Caco-2 (cell line): Measurements from ENCODE around the gene OTOGL. TPM values are rescaled to one million over a fixed set of nuclear protein-coding genes. Genes with fewer than 3 reads are reported as not detected.

Source experiments
- BruUV-seq: library from RNA; stranded (reverse); fragments of 400-500 nt; replicated peaks from 2 replicates; lab custom pipeline; 2021; lab: Mats Ljungman, UMichigan
- CTCF ChIA-PET: fragments of 300-600 bp; sonication (Branson Sonifier 250); formaldehyde crosslinking; loops from one replicate; lab custom pipeline; 2022; ENCODE audit warnings: antibody characterized with exemption; lab: Charles Lee
- POLR2A ChIA-PET: fragments of 300-600 bp; sonication (Branson Sonifier 250); formaldehyde crosslinking; loops from one replicate; lab custom pipeline; 2022; ENCODE audit warnings: antibody characterized with exemption; lab: Charles Lee
- DNase-seq, 2 experiments: peaks; one replicate each; pipeline versions ENCODE4 v3.0.0 to v3.0.0-alpha.2; 2020 to 2022
- H3K27me3 ChIP-seq: replicated peaks from 2 replicates; pipeline ENCODE4 v1.6.0; 2011; ENCODE audit warnings: low read length; ENCODE audit not compliant: control insufficient read depth, insufficient read depth
- H3K36me3 ChIP-seq: 2 replicates; pipeline ENCODE4 v1.5.1; 2011; ENCODE audit warnings: low read length; ENCODE audit not compliant: control insufficient read depth, insufficient read depth
- H3K4me1 ChIP-seq: fragments of 250-450 bp; sonication (Bioruptor Pico); 2 replicates; pipeline ENCODE4 v1.5.1; 2020; ENCODE audit warnings: mild to moderate bottlenecking
- H3K4me3 ChIP-seq: 2 replicates; pipeline ENCODE4 v1.5.1; 2011; ENCODE audit warnings: low read depth, mild to moderate bottlenecking, control low read depth, low read length
- H3K9me3 ChIP-seq: fragments of 250-450 bp; sonication (Bioruptor Pico); 2 replicates; pipeline ENCODE4 v1.5.1; 2020; ENCODE audit warnings: mild to moderate bottlenecking, moderate library complexity
- H3K27ac Mint-ChIP-seq: one replicate; pipeline ENCODE4 v1.8.0; 2022; ENCODE audit warnings: mixed read lengths; ENCODE audit not compliant: unreplicated experiment
- H3K27me3 Mint-ChIP-seq: one replicate; pipeline ENCODE4 v1.8.0; 2022; ENCODE audit warnings: mixed read lengths; ENCODE audit not compliant: insufficient read depth, unreplicated experiment
- H3K36me3 Mint-ChIP-seq: one replicate; pipeline ENCODE4 v1.8.0; 2022; ENCODE audit warnings: mild to moderate bottlenecking, mixed read lengths; ENCODE audit not compliant: insufficient read depth, unreplicated experiment
- H3K4me1 Mint-ChIP-seq: one replicate; pipeline ENCODE4 v1.8.0; 2022; ENCODE audit warnings: low read depth, mixed read lengths; ENCODE audit not compliant: unreplicated experiment
- H3K4me3 Mint-ChIP-seq: one replicate; pipeline ENCODE4 v1.8.0; 2022; ENCODE audit warnings: mild to moderate bottlenecking, moderate library complexity, mixed read lengths; ENCODE audit not compliant: unreplicated experiment
- H3K9me3 Mint-ChIP-seq: one replicate; pipeline ENCODE4 v1.8.0; 2022; ENCODE audit warnings: mixed read lengths; ENCODE audit not compliant: unreplicated experiment
- CTCF ChIP-seq, 2 experiments: fragments of 200-600 bp in 1 of 2; IDR thresholded peaks; 1 replicate in 1 of 2; 2 replicates in 1 of 2; pipeline versions ENCODE4 v1.5.1 to v1.8.0; 2011 to 2022; ENCODE audit warnings: antibody characterized with exemption in 1 of 2, control low read depth in 1 of 2, inconsistent platforms in 1 of 2, low read depth in 1 of 2, low read length in 1 of 2, mild to moderate bottlenecking in 1 of 2, moderate library complexity in 1 of 2; ENCODE audit not compliant: insufficient read depth in 1 of 2, severe bottlenecking in 1 of 2, unreplicated experiment in 1 of 2
- intact Hi-C: fragments of 100-400 bp; cut with micrococcal nuclease; formaldehyde crosslinking; loops from one replicate; pipeline ENCODE4 v1.10.0; 2022; ENCODE audit not compliant: unreplicated experiment
- total RNA-seq: library from RNA; stranded (reverse); gene quantifications from 2 replicates; pipeline ENCODE4 v1.2.3, GENCODE V29; 2022

OTOGL gene
- total RNA-seq, 1 experiment from 2014 or later: 0.39 TPM

DNA sequence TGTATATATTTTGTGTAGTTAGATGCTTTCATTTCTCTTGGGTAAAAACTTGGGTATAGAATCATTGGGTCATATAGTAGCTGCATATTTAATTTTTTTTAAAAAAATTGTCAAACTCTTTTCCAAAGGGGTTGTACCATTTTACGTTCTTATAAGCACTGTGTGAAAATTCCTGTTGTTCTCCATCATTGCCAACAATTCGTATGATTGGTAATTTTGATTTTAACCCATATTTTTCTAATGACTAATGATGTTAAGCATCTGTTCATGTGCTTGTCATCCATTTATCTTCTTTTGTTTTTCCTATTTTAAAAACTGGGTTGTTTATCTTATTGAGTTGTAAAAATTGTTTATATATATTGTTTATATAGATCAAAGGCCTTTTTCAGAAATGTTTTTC, 77.4 kb downstream of the OTOGL start:
- H3K4me1 Mint-ChIP-seq: no peaks in the 10 kb centered on the region
- Histone ChIP-seq H3K36me3 (no peaks in the 10 kb centered on the region), H3K27me3 (no peaks in the 10 kb centered on the region), H3K4me3 (no peak overlapping the region), H3K4me1 (no peaks in the 10 kb centered on the region), H3K9me3 (no peaks in the 10 kb centered on the region)
- intact Hi-C loops: no loop called here
- H3K4me3 Mint-ChIP-seq: no peak overlapping the region
- peaks cover 3% of the 10 kb centered on the region for H3K27me3 Mint-ChIP-seq
- H3K36me3 Mint-ChIP-seq: no peaks in the 10 kb centered on the region
- DNase-seq: no peak
- no peak overlapping the region for H3K27ac Mint-ChIP-seq
- ChIA-PET POLR2A (no interaction called here), CTCF (no interaction called here)
- BruUV-seq: no TSS peak
- H3K9me3 Mint-ChIP-seq: no peaks in the 10 kb centered on the region
- TF ChIP-seq CTCF (IDR thresholded peaks at IDR 0.05; ENCODE audit: insufficient read depth in 1 of 2, low read depth in 1 of 2, low read length in 1 of 2, severe bottlenecking in 1 of 2, unreplicated experiment in 1 of 2): no peak

- Mint-ChIP-seq H3K27ac (no peak overlapping the region), H3K36me3 (no peaks in the 10 kb centered on the region), H3K4me1 (no peaks in the 10 kb centered on the region), H3K4me3 (no peak overlapping the region), H3K9me3 (no peaks in the 10 kb centered on the region), H3K27me3 (no peaks in the 10 kb centered on the region)
- no peaks in the 10 kb centered on the region for H3K9me3 ChIP-seq
- H3K36me3 ChIP-seq: no peaks in the 10 kb centered on the region
- H3K27me3 ChIP-seq: no peaks in the 10 kb centered on the region
- intact Hi-C loops: no loop called here
- no peaks in the 10 kb centered on the region for H3K4me1 ChIP-seq
- ChIA-PET POLR2A (no interaction called here), CTCF (no interaction called here)
- DNase-seq: no peak
- no peak for TF ChIP-seq CTCF (IDR thresholded peaks at IDR 0.05; ENCODE audit: insufficient read depth in 1 of 2, low read depth in 1 of 2, low read length in 1 of 2, severe bottlenecking in 1 of 2, unreplicated experiment in 1 of 2)
- no peak overlapping the region for H3K4me3 ChIP-seq
- BruUV-seq: no TSS peak
These were observed 79.5 kb downstream of the OTOGL start for GRCh38 chr12:80178846-80179245.

DNA sequence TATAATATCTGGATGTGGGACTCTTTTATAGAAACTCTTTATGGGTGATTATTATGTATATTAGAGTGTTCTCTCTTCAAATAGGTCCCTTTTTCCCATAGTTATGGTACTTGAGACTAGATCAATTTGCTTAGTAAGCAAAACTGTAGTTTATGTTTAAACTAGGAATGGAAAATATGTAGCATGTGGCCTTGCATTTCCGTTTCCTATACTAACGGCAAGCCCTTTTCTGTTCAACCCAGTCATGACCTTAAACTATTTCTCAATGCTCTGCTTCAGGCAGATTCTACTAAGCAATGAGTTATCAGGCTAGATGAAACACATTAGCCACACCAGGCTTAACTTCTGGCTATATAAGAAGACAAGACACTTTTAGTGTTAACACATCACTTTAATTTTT, 84.6 kb downstream of the OTOGL start:
- TF ChIP-seq CTCF (IDR thresholded peaks at IDR 0.05; ENCODE audit: insufficient read depth in 1 of 2, low read depth in 1 of 2, low read length in 1 of 2, severe bottlenecking in 1 of 2, unreplicated experiment in 1 of 2): no peak
- Mint-ChIP-seq H3K36me3 (no peaks in the 10 kb centered on the region), H3K27ac (no peak overlapping the region), H3K27me3 (no peaks in the 10 kb centered on the region), H3K9me3 (no peaks in the 10 kb centered on the region), H3K4me1 (no peaks in the 10 kb centered on the region), H3K4me3 (no peak overlapping the region)
- intact Hi-C loops: loop anchor here (10.0 kb wide), 3 partner anchors 199 to 449 kb away; no protein-coding TSS in a partner anchor
- ChIA-PET CTCF (no interaction called here), POLR2A (no interaction called here)
- no peaks in the 10 kb centered on the region for H3K36me3 ChIP-seq
- no peaks in the 10 kb centered on the region for H3K4me1 ChIP-seq
- BruUV-seq: no TSS peak
- no peak overlapping the region for H3K4me3 ChIP-seq
- no peaks in the 10 kb centered on the region for H3K27me3 ChIP-seq
- no peak for DNase-seq
- no peaks in the 10 kb centered on the region for H3K9me3 ChIP-seq
